ENCODE results near the gene ZNF211.
A peak's percentile ranks its signal among the peaks of the same experiment; 100 is the strongest.

- TF ChIP-seq POLR2A (IDR thresholded peaks at IDR 0.05), result no peak
- peak in 8 of 11 experiments; percentile 4 to 53 (median 30) for TF ChIP-seq CTCF (IDR thresholded peaks at IDR 0.05 in 8 of 11, conservative IDR thresholded peaks at IDR 0.05 in 3 of 11)
- TF ChIP-seq POLR2AphosphoS5 (IDR thresholded peaks at IDR 0.05), result peak; percentile 80 to 86 (median 85)
Observed at GRCh38 chr19:57613941-57614743, 18.8 kb upstream of the ZNF211 start, which contains the start of gene ZNF134.
